HL-60 (cell line): ENCODE measurements around the gene NASP.

Source experiments
- CTCF ChIP-seq: IDR thresholded peaks from one replicate; pipeline ENCODE4 v1.5.1; 2011; ENCODE audit warnings: low read length, control low read depth, inconsistent platforms; ENCODE audit not compliant: insufficient read depth
- GABPA ChIP-seq: IDR thresholded peaks from 2 replicates; pipeline ENCODE4 v1.6.1; 2012; ENCODE audit warnings: low read depth
- POLR2AphosphoS5 ChIP-seq: IDR thresholded peaks from 2 replicates; pipeline ENCODE4 v1.6.1; 2012; ENCODE audit warnings: low read depth
- REST ChIP-seq: IDR thresholded peaks from 2 replicates; pipeline ENCODE4 v1.6.1; 2012; ENCODE audit warnings: low read depth; ENCODE audit not compliant: insufficient replicate concordance
- SPI1 ChIP-seq: IDR thresholded peaks from 2 replicates; pipeline ENCODE4 v1.6.1; 2012; ENCODE audit warnings: low read depth, mild to moderate bottlenecking, borderline replicate concordance

- TF ChIP-seq CTCF = no peak
- no peak for TF ChIP-seq POLR2AphosphoS5
- no peak for TF ChIP-seq SPI1
- TF ChIP-seq GABPA = no peak
- no peak for TF ChIP-seq REST
Observed at GRCh38 chr1:45589861-45590260, 6.0 kb downstream of the NASP start.
